HepG2 (cell line): ENCODE measurements around the gene NAALADL1. TPM values are rescaled to one million over a fixed set of nuclear protein-coding genes. Genes with fewer than 3 reads are reported as not detected.

Experiments
- ATAC-seq: fragments of 200-7000 bp; cut with Tn5 transposase; 3 replicates; pipeline ENCODE4 v1.9.1; 2020; ENCODE audit warnings: mild to moderate bottlenecking, moderate library complexity
- BruUV-seq: library from RNA; stranded (reverse); fragments of 400-500 nt; replicated peaks from 2 replicates; lab custom pipeline; 2021; lab: Mats Ljungman, UMichigan
- CTCF ChIA-PET: fragments of 300-600 bp; formaldehyde crosslinking; extraction: SDS; loops from one replicate; lab custom pipeline; 2021; ENCODE audit warnings: low total read pairs, inconsistent platforms, low intra/inter-chr PET ratio; lab: Yijun Ruan, JAX
- POLR2A ChIA-PET: fragments of 350-600 bp; sonication (Branson Sonifier 250); formaldehyde crosslinking; loops from one replicate; lab custom pipeline; 2020; ENCODE audit warnings: antibody characterized with exemption, inconsistent platforms; lab: Yijun Ruan, JAX
- DNase-seq: peaks from one replicate; pipeline ENCODE4 v3.0.0-alpha.2; 2015; ENCODE audit warnings: low spot score
- FAIRE-seq: peaks from 3 replicates; lab custom pipeline; 2011; peaks lifted over from hg19 to GRCh38; lab: Jason Lieb, UNC
- H2AFZ ChIP-seq: one replicate; pipeline ENCODE4 v1.6.1; 2011; ENCODE audit warnings: low read length, inconsistent platforms
- H3K27ac ChIP-seq: fragments of 300-600 bp; 3 replicates; pipeline ENCODE4 v1.8.0; 2011; ENCODE audit warnings: mixed run types, mild to moderate bottlenecking, mixed read lengths, low read length, inconsistent platforms; ENCODE audit not compliant: insufficient read depth; ENCODE audit errors: extremely low read length
- H3K27me3 ChIP-seq, 2 experiments: fragments of 200-600 bp in 1 of 2; 2 replicates in 1 of 2; 3 replicates in 1 of 2; pipeline versions ENCODE4 v1.6.0 to v1.8.0; 2011; ENCODE audit warnings: low read length in 2 of 2, mild to moderate bottlenecking in 2 of 2, moderate library complexity in 2 of 2, inconsistent platforms in 1 of 2; ENCODE audit not compliant: insufficient read depth in 2 of 2, control insufficient read depth in 1 of 2
- H3K36me3 ChIP-seq, 2 experiments: fragments of 200-600 bp in 1 of 2; replicated peaks in 1 of 2; 2 replicates in 1 of 2; 3 replicates in 1 of 2; pipeline versions ENCODE4 v1.5.1 to v1.8.0; 2011; ENCODE audit warnings: low read length in 2 of 2, inconsistent platforms in 1 of 2; ENCODE audit not compliant: insufficient read depth in 2 of 2, control insufficient read depth in 1 of 2
- H3K4me1 ChIP-seq: 2 replicates; pipeline ENCODE4 v1.5.1; 2012; ENCODE audit warnings: low read length, inconsistent platforms; ENCODE audit not compliant: insufficient read depth
- H3K4me2 ChIP-seq: 2 replicates; pipeline ENCODE4 v1.6.0; 2011; ENCODE audit warnings: low read depth, low read length, inconsistent platforms
- H3K4me3 ChIP-seq, 3 experiments: fragments of 200-600 bp in 1 of 3; sonication (generic), shearing (Covaris generic) in 1 of 3; replicated peaks in 1 of 3; 2 replicates each; pipeline ENCODE4 v1.5.1; 2011 to 2016; ENCODE audit warnings: low read length in 3 of 3, inconsistent platforms in 2 of 3, low read depth in 2 of 3, mild to moderate bottlenecking in 2 of 3, control low read depth in 1 of 3, mixed read lengths in 1 of 3; ENCODE audit not compliant: insufficient read depth in 1 of 3
- H3K79me2 ChIP-seq: one replicate; pipeline ENCODE4 v1.6.1; 2011; ENCODE audit warnings: low read length, inconsistent platforms; ENCODE audit not compliant: insufficient read depth
- H3K9ac ChIP-seq: 2 replicates; pipeline ENCODE4 v1.6.0; 2011; ENCODE audit warnings: mild to moderate bottlenecking, low read depth, low read length, inconsistent platforms; ENCODE audit not compliant: insufficient read depth
- H3K9me3 ChIP-seq: 2 replicates; pipeline ENCODE4 v1.5.1; 2012; ENCODE audit warnings: mild to moderate bottlenecking, low read length
- H4K20me1 ChIP-seq: 2 replicates; pipeline ENCODE4 v1.6.0; 2011; ENCODE audit warnings: inconsistent platforms, mild to moderate bottlenecking, low read length, moderate library complexity; ENCODE audit not compliant: insufficient read depth
- CHD2 ChIP-seq: IDR thresholded peaks from 2 replicates; pipeline ENCODE4 v1.6.1; 2011; ENCODE audit warnings: low read depth, low read length, improper control_type of control experiment
- EHMT2 ChIP-seq: fragments of 200-600 bp; sonication (generic); IDR thresholded peaks from 2 replicates; pipeline ENCODE4 v1.7.0; 2017; ENCODE audit warnings: antibody characterized with exemption, low read depth, low read length, borderline replicate concordance
- JUNB ChIP-seq: sonication (generic); formaldehyde crosslinking; IDR thresholded peaks from 2 replicates; pipeline ENCODE4 v1.8.0; 2022; ENCODE audit warnings: missing genetic modification reagents, mild to moderate bottlenecking, borderline replicate concordance
- KDM3A ChIP-seq: IDR thresholded peaks from 2 replicates; pipeline ENCODE4 v1.6.1; 2018; ENCODE audit warnings: low read depth, missing compliant biosample characterization
- NFIB ChIP-seq: sonication (generic); formaldehyde crosslinking; IDR thresholded peaks from 2 replicates; pipeline ENCODE4 v1.9.0; 2021; ENCODE audit warnings: missing genetic modification reagents, mild to moderate bottlenecking, borderline replicate concordance
- RNF2 ChIP-seq: fragments of 450-650 bp; conservative IDR thresholded peaks from 2 replicates; pipeline ENCODE4 v1.6.1; 2016; ENCODE audit warnings: low read depth
- SALL1 ChIP-seq: sonication (generic); formaldehyde crosslinking; IDR thresholded peaks from 2 replicates; pipeline ENCODE4 v1.8.0; 2022; ENCODE audit warnings: mild to moderate bottlenecking, missing genetic modification reagents
- TBL1XR1 ChIP-seq: fragments of 150-350 bp; IDR thresholded peaks from 2 replicates; pipeline ENCODE4 v1.6.1; 2014; ENCODE audit warnings: borderline replicate concordance, low read length; ENCODE audit not compliant: partially characterized antibody
- TBP ChIP-seq: sonication (generic); formaldehyde crosslinking; IDR thresholded peaks from 2 replicates; pipeline ENCODE4 v1.5.0; 2020; ENCODE audit warnings: missing genetic modification reagents
- ZNF326 ChIP-seq: sonication (generic); formaldehyde crosslinking; IDR thresholded peaks from 2 replicates; pipeline ENCODE4 v1.4.0; 2020; ENCODE audit warnings: missing genetic modification reagents, borderline replicate concordance
- ZNF33A ChIP-seq: sonication (generic); formaldehyde crosslinking; IDR thresholded peaks from 2 replicates; pipeline ENCODE4 v1.5.1; 2020; ENCODE audit warnings: missing genetic modification reagents, mild to moderate bottlenecking, moderate library complexity, borderline replicate concordance
- WGBS: methylation state at CpG from one replicate; pipeline ENCODE4 v1.1.6; 2017; ENCODE audit warnings: low lambda C conversion rate; 5-methylcytosine and 5-hydroxymethylcytosine counted together
- in situ Hi-C: cut with HindIII; loops from 2 replicates; pipeline ENCODE4 v1.10.0; 2017; ENCODE audit warnings: low pct_unique_long_range_greater_than_20kb; ENCODE audit not compliant: extremely low pct_ligation_motif_present
- intact Hi-C: fragments of 100-400 bp; cut with micrococcal nuclease; formaldehyde crosslinking; loops from one replicate; pipeline ENCODE4 v1.10.0; 2022; ENCODE audit not compliant: unreplicated experiment
- polyA plus RNA-seq, 8 experiments: library from polyadenylated mRNA; depleted of rRNA in 3 of 8; stranded (reverse) in 7 of 8; unstranded in 1 of 8; fragments of >200 nt; fragmentation: Illumina TruSeq in 4 of 8; extraction: Trizol in 4 of 8; gene quantifications; 2 replicates each; pipeline versions ENCODE4 v1.2.1 to v1.2.3, GENCODE V29; 2011 to 2016; ENCODE audit warnings: low read depth in 4 of 8, missing spikeins in 1 of 8, mixed read lengths in 1 of 8; ENCODE audit not compliant: insufficient read depth in 1 of 8
- total RNA-seq, 5 experiments: library from RNA; depleted of rRNA; stranded (reverse); fragments of >200 nt; fragmentation: Illumina TruSeq; extraction: Trizol; gene quantifications; 2 replicates each; pipeline ENCODE4 v1.2.3, GENCODE V29; 2016; ENCODE audit warnings: low read depth in 1 of 5
- TF ChIP-seq, protein P1 (sequence below): sonication (generic); formaldehyde crosslinking; IDR thresholded peaks from 2 replicates; pipeline ENCODE4 v1.4.0; 2020; ENCODE audit warnings: missing genetic modification reagents
- TF ChIP-seq, protein P2 (sequence below): sonication (generic); formaldehyde crosslinking; IDR thresholded peaks from 2 replicates; pipeline ENCODE4 v1.8.1; 2023; ENCODE audit warnings: mild to moderate bottlenecking, missing genetic modification reagents

NAALADL1 gene
- total and polyA plus RNA-seq, 2 of the 13 experiments (the other 11 are each of a cell fraction or from before 2014, with no cell fraction given) = 9.3 to 33.9 TPM

DNA sequence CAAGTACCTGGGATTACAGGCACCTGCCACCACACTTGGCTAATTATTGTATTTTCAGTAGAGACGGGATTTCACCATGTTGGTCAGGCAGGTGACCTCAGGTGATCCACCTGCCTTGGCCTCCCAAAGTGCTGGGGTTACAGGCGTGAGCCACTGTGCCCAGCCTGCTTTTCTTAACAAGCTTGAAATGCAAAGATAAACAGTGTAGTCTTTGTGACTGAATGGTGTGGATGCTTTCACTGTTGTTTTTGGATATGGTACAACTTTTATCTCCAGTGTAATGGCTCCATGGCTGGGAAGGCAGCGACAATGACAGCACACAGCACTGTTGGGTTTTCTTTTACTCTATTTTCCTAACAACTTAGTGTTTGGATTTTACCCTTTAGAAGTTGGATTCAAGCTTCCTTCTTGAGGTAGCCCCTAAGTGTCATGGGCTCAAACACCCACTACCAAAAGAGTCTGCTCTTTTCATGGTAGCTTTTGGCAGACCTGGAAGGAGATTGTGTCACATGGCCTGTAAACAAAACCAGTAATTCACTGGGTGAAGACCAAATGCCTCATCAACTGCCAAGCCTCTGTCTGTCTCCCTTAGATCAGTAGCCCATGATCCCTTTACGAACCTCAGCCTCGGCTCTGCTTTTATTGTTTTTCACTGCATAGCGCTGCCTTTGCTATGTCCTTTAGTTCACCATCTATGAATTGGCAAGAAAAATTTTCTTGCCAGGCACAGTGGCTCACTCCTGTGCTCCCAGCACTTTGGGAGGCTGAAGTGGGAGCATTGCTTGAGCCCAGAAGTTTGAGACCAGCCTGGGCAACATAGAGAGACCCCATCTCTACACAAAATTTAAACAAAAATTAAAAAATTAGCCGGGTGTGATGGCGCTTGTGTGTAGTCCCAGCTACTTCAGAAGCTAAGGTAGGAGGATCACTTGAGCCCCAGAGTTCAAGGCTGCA is 44.1 kb upstream of the NAALADL1 start:
- WGBS = 95% methylated on average over 8 of the region's 8 CpGs
- H4K20me1 ChIP-seq = no peaks in the 10 kb centered on the region
- BruUV-seq = no TSS peak
- TF ChIP-seq RNF2 = no peak
- TF ChIP-seq CHD2 = no peak
- no peak for TF ChIP-seq JUNB (CRISPR knock-in tag)
- TF ChIP-seq ZNF33A (CRISPR knock-in tag) = no peak
- TF ChIP-seq, protein P1, sequence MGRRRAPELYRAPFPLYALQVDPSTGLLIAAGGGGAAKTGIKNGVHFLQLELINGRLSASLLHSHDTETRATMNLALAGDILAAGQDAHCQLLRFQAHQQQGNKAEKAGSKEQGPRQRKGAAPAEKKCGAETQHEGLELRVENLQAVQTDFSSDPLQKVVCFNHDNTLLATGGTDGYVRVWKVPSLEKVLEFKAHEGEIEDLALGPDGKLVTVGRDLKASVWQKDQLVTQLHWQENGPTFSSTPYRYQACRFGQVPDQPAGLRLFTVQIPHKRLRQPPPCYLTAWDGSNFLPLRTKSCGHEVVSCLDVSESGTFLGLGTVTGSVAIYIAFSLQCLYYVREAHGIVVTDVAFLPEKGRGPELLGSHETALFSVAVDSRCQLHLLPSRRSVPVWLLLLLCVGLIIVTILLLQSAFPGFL (CRISPR knock-in tag) = no peak
- no peak for TF ChIP-seq EHMT2
- TF ChIP-seq KDM3A = no peak
- TF ChIP-seq SALL1 (CRISPR knock-in tag) = no peak
- TF ChIP-seq TBL1XR1 = no peak
- TF ChIP-seq, protein P2, sequence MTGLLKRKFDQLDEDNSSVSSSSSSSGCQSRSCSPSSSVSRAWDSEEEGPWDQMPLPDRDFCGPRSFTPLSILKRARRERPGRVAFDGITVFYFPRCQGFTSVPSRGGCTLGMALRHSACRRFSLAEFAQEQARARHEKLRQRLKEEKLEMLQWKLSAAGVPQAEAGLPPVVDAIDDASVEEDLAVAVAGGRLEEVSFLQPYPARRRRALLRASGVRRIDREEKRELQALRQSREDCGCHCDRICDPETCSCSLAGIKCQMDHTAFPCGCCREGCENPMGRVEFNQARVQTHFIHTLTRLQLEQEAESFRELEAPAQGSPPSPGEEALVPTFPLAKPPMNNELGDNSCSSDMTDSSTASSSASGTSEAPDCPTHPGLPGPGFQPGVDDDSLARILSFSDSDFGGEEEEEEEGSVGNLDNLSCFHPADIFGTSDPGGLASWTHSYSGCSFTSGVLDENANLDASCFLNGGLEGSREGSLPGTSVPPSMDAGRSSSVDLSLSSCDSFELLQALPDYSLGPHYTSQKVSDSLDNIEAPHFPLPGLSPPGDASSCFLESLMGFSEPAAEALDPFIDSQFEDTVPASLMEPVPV (CRISPR knock-in tag) = no peak
- TF ChIP-seq TBP = no peak
- TF ChIP-seq NFIB = no peak
- no peak for TF ChIP-seq ZNF326
- no peak overlapping the region for H3K4me3 ChIP-seq
- H3K36me3 ChIP-seq = peaks cover 3 to 18% of the 10 kb centered on the region in 2 experiments; a peak in 3 of 5 replicates
- POLR2A ChIA-PET = interaction anchor here (1.2 kb wide), 2 partner anchors 9 to 10 kb away, joined by 3 to 5 read pairs; partner anchors contain the start of gene TM7SF2
- H3K9me3 ChIP-seq = no peaks in the 10 kb centered on the region
- H3K4me1 ChIP-seq = peaks cover 6% of the 10 kb centered on the region
- no peak overlapping the region for H2AFZ ChIP-seq
- DNase-seq = no peak
- H3K79me2 ChIP-seq = no peaks in the 10 kb centered on the region
- intact Hi-C loops (no loop called here), in situ Hi-C loops (no loop called here)
- H3K27ac ChIP-seq = no peak overlapping the region
- CTCF ChIA-PET = no interaction called here
- no peaks in the 10 kb centered on the region for H3K27me3 ChIP-seq
- FAIRE-seq = no peak
- ATAC-seq = no peak
- H3K9ac ChIP-seq = no peak overlapping the region
- no peak overlapping the region for H3K4me2 ChIP-seq
